ENCODE data around the gene ASL. TPM values are rescaled to one million over a fixed set of nuclear protein-coding genes. Genes with fewer than 3 reads are reported as not detected.

The ASL gene
- total and polyA plus RNA-seq, 4 donors = 60.3 to 272 (median 252) TPM

DNA sequence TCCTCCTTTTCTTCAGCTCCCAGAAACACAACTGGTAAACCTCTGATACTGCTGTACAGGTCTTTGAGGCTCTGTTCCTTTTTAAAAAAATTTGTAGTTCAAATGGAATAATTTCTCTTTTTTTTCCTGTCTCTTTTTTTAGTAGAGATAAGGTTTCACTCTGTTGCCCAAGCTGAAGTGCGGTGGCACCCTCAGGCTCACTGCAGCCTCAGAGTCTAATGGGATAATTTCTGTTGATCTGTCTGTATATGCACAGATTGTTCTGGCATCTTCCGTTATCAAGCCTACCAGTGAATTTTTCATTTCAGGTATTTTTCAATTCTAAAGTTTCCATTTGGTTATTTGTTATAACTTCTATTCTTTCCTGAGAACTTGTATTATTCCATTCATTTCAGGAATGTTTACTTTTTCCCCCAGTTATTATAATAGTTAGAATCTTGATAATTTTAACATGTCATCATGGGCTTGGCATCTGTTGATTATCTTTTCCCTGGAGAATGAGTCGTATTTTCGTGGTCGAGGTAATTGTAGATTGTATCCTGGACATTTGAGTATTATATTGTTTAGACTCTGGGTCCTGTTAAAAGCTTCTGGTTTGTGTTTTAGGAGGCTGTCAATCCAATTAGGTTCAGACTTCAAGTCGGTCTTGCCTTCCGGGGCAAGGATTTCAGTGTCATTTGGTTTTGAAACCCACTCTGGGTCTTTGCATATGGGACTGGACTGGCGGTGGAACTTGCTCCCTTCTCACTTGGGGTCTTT, 63.6 kb downstream of the ASL start (continued):
- no peak for TF ChIP-seq TAF1 (conservative IDR thresholded peaks at IDR 0.05)
- no peak for TF ChIP-seq FOXA1 (IDR thresholded peaks at IDR 0.05)
- no peak for TF ChIP-seq YY1 (IDR thresholded peaks at IDR 0.05)
- TF ChIP-seq FOXA2 (IDR thresholded peaks at IDR 0.05) = no peak
- no peak for TF ChIP-seq NR2F2 (IDR thresholded peaks at IDR 0.05)
- no peak for TF ChIP-seq EGR1 (IDR thresholded peaks at IDR 0.05; ENCODE audit: low read depth in 2 of 2)

DNA sequence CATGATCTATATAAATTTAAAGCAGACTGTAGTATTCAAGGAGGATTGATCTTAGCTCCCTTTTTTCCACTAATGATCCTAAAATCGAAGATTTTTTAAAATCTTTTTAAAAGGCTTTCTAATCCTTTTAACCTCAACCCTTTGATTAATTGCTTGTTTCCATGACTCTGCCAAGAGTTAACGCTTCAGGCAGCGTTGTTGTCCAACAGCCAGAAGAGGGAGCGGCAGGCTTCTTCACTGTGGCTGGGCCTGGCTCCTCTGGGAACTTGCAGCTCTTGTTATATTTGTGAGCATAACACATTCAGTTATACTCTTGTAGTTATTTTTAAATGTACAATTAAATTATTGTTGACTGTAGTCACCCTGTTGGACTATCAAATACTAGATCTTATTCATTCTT, 65.3 kb downstream of the ASL start:
- H3K4me3 ChIP-seq (ENCODE audit: low read depth in 1 of 3, low read length in 3 of 3) = no peak overlapping the region
- no peaks in the 10 kb centered on the region for H3K27me3 ChIP-seq (ENCODE audit: control insufficient read depth in 4 of 4, insufficient read depth in 4 of 4, low read length in 3 of 4)
- peak overlapping the region in 1 of 2 donors; percentile 36 for H3K9ac ChIP-seq (ENCODE audit: low read depth in 1 of 2, low read length in 2 of 2)
- H3K36me3 ChIP-seq (ENCODE audit: control insufficient read depth in 4 of 4, insufficient read depth in 3 of 4, low read depth in 1 of 4, low read length in 3 of 4) = peaks cover 2 to 19% (median 11%) of the 10 kb centered on the region in 4 donors
- no peaks in the 10 kb centered on the region for H3K9me3 ChIP-seq (ENCODE audit: control insufficient read depth in 4 of 4, low read length in 3 of 4)
- DNase-seq (ENCODE audit: low spot score) = no peak
- TF ChIP-seq, protein P1, sequence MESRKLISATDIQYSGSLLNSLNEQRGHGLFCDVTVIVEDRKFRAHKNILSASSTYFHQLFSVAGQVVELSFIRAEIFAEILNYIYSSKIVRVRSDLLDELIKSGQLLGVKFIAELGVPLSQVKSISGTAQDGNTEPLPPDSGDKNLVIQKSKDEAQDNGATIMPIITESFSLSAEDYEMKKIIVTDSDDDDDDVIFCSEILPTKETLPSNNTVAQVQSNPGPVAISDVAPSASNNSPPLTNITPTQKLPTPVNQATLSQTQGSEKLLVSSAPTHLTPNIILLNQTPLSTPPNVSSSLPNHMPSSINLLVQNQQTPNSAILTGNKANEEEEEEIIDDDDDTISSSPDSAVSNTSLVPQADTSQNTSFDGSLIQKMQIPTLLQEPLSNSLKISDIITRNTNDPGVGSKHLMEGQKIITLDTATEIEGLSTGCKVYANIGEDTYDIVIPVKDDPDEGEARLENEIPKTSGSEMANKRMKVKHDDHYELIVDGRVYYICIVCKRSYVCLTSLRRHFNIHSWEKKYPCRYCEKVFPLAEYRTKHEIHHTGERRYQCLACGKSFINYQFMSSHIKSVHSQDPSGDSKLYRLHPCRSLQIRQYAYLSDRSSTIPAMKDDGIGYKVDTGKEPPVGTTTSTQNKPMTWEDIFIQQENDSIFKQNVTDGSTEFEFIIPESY (IDR thresholded peaks at IDR 0.05) = no peak
- TF ChIP-seq SP1 (IDR thresholded peaks at IDR 0.05) (peak; percentile 9), NR2F2 (IDR thresholded peaks at IDR 0.05) (peak; percentile 26), RAD21 (IDR thresholded peaks at IDR 0.05) (peak; percentile 91 to 93)
- TF ChIP-seq, protein P2, sequence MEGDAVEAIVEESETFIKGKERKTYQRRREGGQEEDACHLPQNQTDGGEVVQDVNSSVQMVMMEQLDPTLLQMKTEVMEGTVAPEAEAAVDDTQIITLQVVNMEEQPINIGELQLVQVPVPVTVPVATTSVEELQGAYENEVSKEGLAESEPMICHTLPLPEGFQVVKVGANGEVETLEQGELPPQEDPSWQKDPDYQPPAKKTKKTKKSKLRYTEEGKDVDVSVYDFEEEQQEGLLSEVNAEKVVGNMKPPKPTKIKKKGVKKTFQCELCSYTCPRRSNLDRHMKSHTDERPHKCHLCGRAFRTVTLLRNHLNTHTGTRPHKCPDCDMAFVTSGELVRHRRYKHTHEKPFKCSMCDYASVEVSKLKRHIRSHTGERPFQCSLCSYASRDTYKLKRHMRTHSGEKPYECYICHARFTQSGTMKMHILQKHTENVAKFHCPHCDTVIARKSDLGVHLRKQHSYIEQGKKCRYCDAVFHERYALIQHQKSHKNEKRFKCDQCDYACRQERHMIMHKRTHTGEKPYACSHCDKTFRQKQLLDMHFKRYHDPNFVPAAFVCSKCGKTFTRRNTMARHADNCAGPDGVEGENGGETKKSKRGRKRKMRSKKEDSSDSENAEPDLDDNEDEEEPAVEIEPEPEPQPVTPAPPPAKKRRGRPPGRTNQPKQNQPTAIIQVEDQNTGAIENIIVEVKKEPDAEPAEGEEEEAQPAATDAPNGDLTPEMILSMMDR (IDR thresholded peaks at IDR 0.05; ENCODE audit: low read depth, low read length, missing input control) = peak; percentile 67
- H3K4me1 ChIP-seq (ENCODE audit: control insufficient read depth in 4 of 4, insufficient read depth in 4 of 4, low read length in 3 of 4) = peaks cover 10 to 34% (median 23%) of the 10 kb centered on the region in 4 donors
- 22% methylated on average over 4 of the region's 4 CpGs for WGBS
- peak overlapping the region; percentile 93 to 97 for H3K27ac ChIP-seq (ENCODE audit: low read depth in 1 of 2, low read length in 2 of 2)

DNA sequence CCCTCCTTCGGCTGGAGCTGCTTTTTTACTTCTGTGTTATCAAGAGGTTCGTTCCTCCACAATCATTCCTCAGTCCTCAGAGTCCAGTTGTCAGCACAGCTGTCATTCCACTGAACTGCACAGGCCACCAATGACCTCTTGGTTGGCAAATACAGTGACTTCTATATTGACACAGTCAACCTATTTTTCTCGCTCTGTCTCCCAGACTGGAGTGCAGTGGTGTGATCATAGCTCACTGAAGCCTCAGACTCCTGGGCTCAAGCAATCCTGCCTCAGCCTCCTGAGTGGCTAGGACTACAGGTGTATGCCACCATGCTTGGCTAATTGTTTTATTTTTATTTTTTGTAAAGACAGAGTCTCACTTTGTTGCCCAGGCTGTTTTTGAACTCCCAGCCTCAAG, 66.7 kb downstream of the ASL start:
- no peak overlapping the region for H3K4me3 ChIP-seq (ENCODE audit: low read depth in 1 of 3, low read length in 3 of 3)
- H3K9me3 ChIP-seq (ENCODE audit: control insufficient read depth in 4 of 4, low read length in 3 of 4) = no peaks in the 10 kb centered on the region
- peaks cover 2 to 12% (median 7%) of the 10 kb centered on the region in 4 donors for H3K36me3 ChIP-seq (ENCODE audit: control insufficient read depth in 4 of 4, insufficient read depth in 3 of 4, low read depth in 1 of 4, low read length in 3 of 4)
- peak overlapping the region in 1 of 2 donors; percentile 85 for H3K9ac ChIP-seq (ENCODE audit: low read depth in 1 of 2, low read length in 2 of 2)
- peak overlapping the region; percentile 93 to 97 for H3K27ac ChIP-seq (ENCODE audit: low read depth in 1 of 2, low read length in 2 of 2)
- 36% methylated on average over 3 of the region's 3 CpGs for WGBS
- no peak for DNase-seq (ENCODE audit: low spot score)
- no peaks in the 10 kb centered on the region for H3K27me3 ChIP-seq (ENCODE audit: control insufficient read depth in 4 of 4, insufficient read depth in 4 of 4, low read length in 3 of 4)
- peaks cover 14 to 43% (median 28%) of the 10 kb centered on the region in 4 donors for H3K4me1 ChIP-seq (ENCODE audit: control insufficient read depth in 4 of 4, insufficient read depth in 4 of 4, low read length in 3 of 4)
- TF ChIP-seq RXRA (IDR thresholded peaks at IDR 0.05) = peak; percentile 87 to 90
- TF ChIP-seq EGR1 (IDR thresholded peaks at IDR 0.05; ENCODE audit: low read depth in 2 of 2) = no peak
- TF ChIP-seq, protein P3, sequence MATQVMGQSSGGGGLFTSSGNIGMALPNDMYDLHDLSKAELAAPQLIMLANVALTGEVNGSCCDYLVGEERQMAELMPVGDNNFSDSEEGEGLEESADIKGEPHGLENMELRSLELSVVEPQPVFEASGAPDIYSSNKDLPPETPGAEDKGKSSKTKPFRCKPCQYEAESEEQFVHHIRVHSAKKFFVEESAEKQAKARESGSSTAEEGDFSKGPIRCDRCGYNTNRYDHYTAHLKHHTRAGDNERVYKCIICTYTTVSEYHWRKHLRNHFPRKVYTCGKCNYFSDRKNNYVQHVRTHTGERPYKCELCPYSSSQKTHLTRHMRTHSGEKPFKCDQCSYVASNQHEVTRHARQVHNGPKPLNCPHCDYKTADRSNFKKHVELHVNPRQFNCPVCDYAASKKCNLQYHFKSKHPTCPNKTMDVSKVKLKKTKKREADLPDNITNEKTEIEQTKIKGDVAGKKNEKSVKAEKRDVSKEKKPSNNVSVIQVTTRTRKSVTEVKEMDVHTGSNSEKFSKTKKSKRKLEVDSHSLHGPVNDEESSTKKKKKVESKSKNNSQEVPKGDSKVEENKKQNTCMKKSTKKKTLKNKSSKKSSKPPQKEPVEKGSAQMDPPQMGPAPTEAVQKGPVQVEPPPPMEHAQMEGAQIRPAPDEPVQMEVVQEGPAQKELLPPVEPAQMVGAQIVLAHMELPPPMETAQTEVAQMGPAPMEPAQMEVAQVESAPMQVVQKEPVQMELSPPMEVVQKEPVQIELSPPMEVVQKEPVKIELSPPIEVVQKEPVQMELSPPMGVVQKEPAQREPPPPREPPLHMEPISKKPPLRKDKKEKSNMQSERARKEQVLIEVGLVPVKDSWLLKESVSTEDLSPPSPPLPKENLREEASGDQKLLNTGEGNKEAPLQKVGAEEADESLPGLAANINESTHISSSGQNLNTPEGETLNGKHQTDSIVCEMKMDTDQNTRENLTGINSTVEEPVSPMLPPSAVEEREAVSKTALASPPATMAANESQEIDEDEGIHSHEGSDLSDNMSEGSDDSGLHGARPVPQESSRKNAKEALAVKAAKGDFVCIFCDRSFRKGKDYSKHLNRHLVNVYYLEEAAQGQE (IDR thresholded peaks at IDR 0.05) = peak; percentile 77
- peak; percentile 95 for TF ChIP-seq FOXA1 (IDR thresholded peaks at IDR 0.05)
- TF ChIP-seq YY1 (IDR thresholded peaks at IDR 0.05) = peak; percentile 39
- TF ChIP-seq TAF1 (conservative IDR thresholded peaks at IDR 0.05) = peak; percentile 80
- TF ChIP-seq NR2F2 (IDR thresholded peaks at IDR 0.05) = no peak
- TF ChIP-seq, protein P2 (IDR thresholded peaks at IDR 0.05; ENCODE audit: low read depth, low read length, missing input control) = no peak
- TF ChIP-seq FOXA2 (IDR thresholded peaks at IDR 0.05) = peak; percentile 99
- TF ChIP-seq, protein P4, sequence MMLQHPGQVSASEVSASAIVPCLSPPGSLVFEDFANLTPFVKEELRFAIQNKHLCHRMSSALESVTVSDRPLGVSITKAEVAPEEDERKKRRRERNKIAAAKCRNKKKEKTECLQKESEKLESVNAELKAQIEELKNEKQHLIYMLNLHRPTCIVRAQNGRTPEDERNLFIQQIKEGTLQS (IDR thresholded peaks at IDR 0.05) = no peak
- no peak for TF ChIP-seq HNF4G (IDR thresholded peaks at IDR 0.05)
- TF ChIP-seq, protein P1 (IDR thresholded peaks at IDR 0.05) = peak; percentile 25
- TF ChIP-seq, protein P5, sequence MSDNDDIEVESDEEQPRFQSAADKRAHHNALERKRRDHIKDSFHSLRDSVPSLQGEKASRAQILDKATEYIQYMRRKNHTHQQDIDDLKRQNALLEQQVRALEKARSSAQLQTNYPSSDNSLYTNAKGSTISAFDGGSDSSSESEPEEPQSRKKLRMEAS (IDR thresholded peaks at IDR 0.05) = no peak
- TF ChIP-seq RAD21 (IDR thresholded peaks at IDR 0.05) = peak; percentile 56 to 69
